SK-N-SH treated with all-trans-retinoic acid at 6 μM for 48 hours (cell line): ENCODE measurements around the gene NFATC4.

Experiments
- ISL1 ChIP-seq: fragments of 250-450 bp; sonication (Bioruptor Pico); IDR thresholded peaks from 2 replicates; pipeline ENCODE4 v2.1.2; 2022; ENCODE audit warnings: mild to moderate bottlenecking, moderate library complexity
- PATZ1 ChIP-seq: fragments of 250-450 bp; sonication (Bioruptor Pico); IDR thresholded peaks from 2 replicates; pipeline ENCODE4 v1.8.0; 2020; ENCODE audit warnings: mild to moderate bottlenecking, moderate library complexity, borderline replicate concordance
- TCF4 ChIP-seq: fragments of 250-450 bp; sonication (Bioruptor Pico); IDR thresholded peaks from 2 replicates; pipeline ENCODE4 v1.8.0; 2021; ENCODE audit warnings: mild to moderate bottlenecking, moderate library complexity, borderline replicate concordance

DNA sequence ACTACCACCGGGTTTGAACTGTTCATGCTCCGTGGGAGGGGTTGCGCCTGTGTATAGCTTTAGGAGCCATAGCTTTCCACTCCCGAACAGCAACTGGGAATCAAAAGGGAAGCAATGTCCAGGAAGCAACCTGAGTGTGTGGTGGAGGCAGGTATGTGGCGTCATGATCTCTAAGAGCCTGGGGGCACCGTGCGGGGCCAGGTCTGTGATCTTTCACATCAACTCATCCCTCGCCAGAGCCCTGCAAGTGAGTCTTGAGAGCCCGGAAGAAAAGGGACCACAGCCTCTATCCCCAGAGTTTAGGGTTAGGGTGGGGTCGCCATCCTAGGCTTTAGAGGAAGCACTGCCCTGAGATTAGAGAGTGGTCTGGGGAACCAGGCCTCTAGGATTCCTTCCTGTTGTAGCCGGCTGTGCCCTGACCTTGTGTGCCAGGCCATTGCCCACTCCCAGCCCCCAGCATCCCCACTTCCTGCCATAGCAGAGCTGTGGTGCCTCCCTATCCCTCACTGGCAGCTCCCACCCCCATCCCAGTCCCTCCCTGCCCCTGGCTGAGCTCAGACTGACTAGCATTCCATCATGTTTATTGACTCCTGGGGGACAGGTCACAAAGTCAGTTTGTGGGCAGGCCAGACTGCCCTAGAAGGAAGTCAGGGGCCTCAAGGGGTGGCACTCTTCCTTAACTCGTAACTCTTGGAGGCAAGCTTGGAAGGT lies 32.4 kb upstream of the NFATC4 start:
- TF ChIP-seq PATZ1 (CRISPR knock-in tag) (no peak), ISL1 (CRISPR knock-in tag) (no peak), TCF4 (CRISPR knock-in tag) (no peak)
